NCI-H1105 (cell line): ENCODE data around the gene ABCF1.

Experiments used
- DNase-seq: peaks from one replicate; lab custom pipeline; 2025; lab: John Stamatoyannopoulos, UW

Gene ABCF1

GRCh38 chr6:30601815-30602641, 30.8 kb downstream of the ABCF1 start:
- no peak for DNase-seq

GRCh38 chr6:30603961-30604360, 32.7 kb downstream of the ABCF1 start:
- DNase-seq, result no peak

- no peak for DNase-seq
Measured at GRCh38 chr6:30610065-30610464, 38.8 kb downstream of the ABCF1 start.

GRCh38 chr6:30611150-30611855, 40.1 kb downstream of the ABCF1 start:
- DNase-seq, result no peak

GRCh38 chr6:30611856-30612194, 40.6 kb downstream of the ABCF1 start:
- DNase-seq, result no peak

- DNase-seq, result no peak
Measured at GRCh38 chr6:30612213-30612612, 41.0 kb downstream of the ABCF1 start.

- no peak for DNase-seq
Measured at GRCh38 chr6:30612687-30613248, 41.5 kb downstream of the ABCF1 start.

- DNase-seq, result no peak
Measured at GRCh38 chr6:30613251-30614043, 42.2 kb downstream of the ABCF1 start.

GRCh38 chr6:30614044-30614842, 43.0 kb downstream of the ABCF1 start:
- no peak for DNase-seq

GRCh38 chr6:30614843-30615218, 43.6 kb downstream of the ABCF1 start:
- peak; percentile 98 for DNase-seq

- DNase-seq, result peak; percentile 83
Measured at GRCh38 chr6:30615219-30615957, 44.1 kb downstream of the ABCF1 start.

- peak; percentile 38 for DNase-seq
Measured at GRCh38 chr6:30615958-30616810, 44.9 kb downstream of the ABCF1 start.

GRCh38 chr6:30616811-30617564, 45.7 kb downstream of the ABCF1 start, which contains the start of gene PPP1R10:
Gene PPP1R10 (minus strand): TSS chr6:30617243. CDS start chr6:30609944, 7,299 bp downstream.
- DNase-seq, result peak; percentile 100

GRCh38 chr6:30617565-30618269, 46.5 kb downstream of the ABCF1 start, which contains the start of gene MRPS18B:
Gene MRPS18B (plus strand): TSS chr6:30617840. CDS start chr6:30617866, 26 bp downstream.
- DNase-seq, result peak; percentile 95

GRCh38 chr6:30618270-30618797, 47.1 kb downstream of the ABCF1 start:
- DNase-seq, result no peak

- DNase-seq, result no peak
Measured at GRCh38 chr6:30619561-30619960, 48.3 kb downstream of the ABCF1 start.

- no peak for DNase-seq
Measured at GRCh38 chr6:30625511-30625910, 54.3 kb downstream of the ABCF1 start.
